ENCODE data around the gene USP53. TPM values are rescaled to one million over a fixed set of nuclear protein-coding genes. Genes with fewer than 3 reads are reported as not detected.

USP53 gene
- total and polyA plus RNA-seq, 2 of the 13 experiments (the other 11 are each of a cell fraction or from before 2014, with no cell fraction given), result 5.3 to 8.1 TPM

GRCh38 chr4:119211867-119212233 lies 663 bp upstream of the USP53 start (continued):
- no peak for TF ChIP-seq ZBTB10 (CRISPR knock-in tag; IDR thresholded peaks at IDR 0.05; ENCODE audit: borderline replicate concordance)
- TF ChIP-seq HES4 (CRISPR knock-in tag; IDR thresholded peaks at IDR 0.05; ENCODE audit: borderline replicate concordance), result no peak
- TF ChIP-seq CHD2 (IDR thresholded peaks at IDR 0.05; ENCODE audit: low read depth, low read length), result no peak
- TF ChIP-seq ZMYM4 (CRISPR knock-in tag; IDR thresholded peaks at IDR 0.05), result no peak
- TF ChIP-seq JDP2 (CRISPR knock-in tag; IDR thresholded peaks at IDR 0.05; ENCODE audit: borderline replicate concordance), result no peak
- TF ChIP-seq TSC22D2 (CRISPR knock-in tag; IDR thresholded peaks at IDR 0.05; ENCODE audit: borderline replicate concordance), result no peak
- TF ChIP-seq PRPF4 (IDR thresholded peaks at IDR 0.05; ENCODE audit: low read depth, low read length, poor library complexity, severe bottlenecking), result no peak
- no peak for TF ChIP-seq ZNF556 (CRISPR knock-in tag; IDR thresholded peaks at IDR 0.05; ENCODE audit: borderline replicate concordance)
- TF ChIP-seq ZNF772 (CRISPR knock-in tag; IDR thresholded peaks at IDR 0.05), result no peak
- TF ChIP-seq CC2D1A (CRISPR knock-in tag; IDR thresholded peaks at IDR 0.05), result no peak
- TF ChIP-seq AHDC1 (CRISPR knock-in tag; IDR thresholded peaks at IDR 0.05; ENCODE audit: borderline replicate concordance), result 0 out of 2 replicates have a peak, but pooled peaks have one; percentile 23
- TF ChIP-seq ZSCAN5A (CRISPR knock-in tag; IDR thresholded peaks at IDR 0.05; ENCODE audit: borderline replicate concordance), result no peak
- no peak for TF ChIP-seq ARNT (IDR thresholded peaks at IDR 0.05)
- TF ChIP-seq ZBTB20 (CRISPR knock-in tag; IDR thresholded peaks at IDR 0.05; ENCODE audit: borderline replicate concordance, low read depth), result 0 out of 2 replicates have a peak, but pooled peaks have one; percentile 1
- no peak for TF ChIP-seq HNRNPH1 (optimal IDR thresholded peaks at IDR 0.05; ENCODE audit: low read depth, low read length)
- TF ChIP-seq JUN (CRISPR knock-in tag; IDR thresholded peaks at IDR 0.05), result 0 out of 2 replicates have a peak, but pooled peaks have one; percentile 13
- TF ChIP-seq ZBTB37 (CRISPR knock-in tag; IDR thresholded peaks at IDR 0.05), result no peak
- no peak for TF ChIP-seq MED13 (CRISPR knock-in tag; IDR thresholded peaks at IDR 0.05)
- TF ChIP-seq ZNF660 (CRISPR knock-in tag; IDR thresholded peaks at IDR 0.05; ENCODE audit: borderline replicate concordance, low read depth), result no peak
- TF ChIP-seq ZNF33A (CRISPR knock-in tag; IDR thresholded peaks at IDR 0.05; ENCODE audit: borderline replicate concordance), result peak; percentile 51; the same call in 1 of the 2 replicates
